PC-3 (cell line): ENCODE data around the gene ERBB4.

Source experiments
- CTCF ChIP-seq: fragments of 300-600 bp; sonication (generic); conservative IDR thresholded peaks from 2 replicates; pipeline ENCODE4 v1.5.1; 2017; ENCODE audit warnings: antibody characterized with exemption, low read depth, mild to moderate bottlenecking, low read length
- EZH2 ChIP-seq: fragments of 300-600 bp; sonication (generic); IDR thresholded peaks from one replicate; pipeline ENCODE4 v1.6.1; 2017; ENCODE audit warnings: antibody characterized with exemption, mild to moderate bottlenecking, low read length; ENCODE audit not compliant: unreplicated experiment
- EZH2phosphoT487 ChIP-seq: fragments of 300-600 bp; sonication (generic); IDR thresholded peaks from 2 replicates; pipeline ENCODE4 v1.6.1; 2018; ENCODE audit warnings: mild to moderate bottlenecking, antibody characterized with exemption, low read length, borderline replicate concordance

- TF ChIP-seq CTCF: no peak
- TF ChIP-seq EZH2phosphoT487: no peak
- TF ChIP-seq EZH2: no peak
These were observed 509.7 kb downstream of the ERBB4 start for GRCh38 chr2:212028798-212029394.
